ENCODE data around the gene SFXN3. TPM values are rescaled to one million over a fixed set of nuclear protein-coding genes. Genes with fewer than 3 reads are reported as not detected.
"Not testable (repeated sequence)": the region's sequence is repeated elsewhere in the genome, so short reads cannot be mapped to it uniquely, and the experiment has no call there.

Gene SFXN3
- total and polyA plus RNA-seq, 2 of the 13 experiments (the other 11 are each of a cell fraction or from before 2014, with no cell fraction given) = 16.8 to 71.5 TPM

DNA sequence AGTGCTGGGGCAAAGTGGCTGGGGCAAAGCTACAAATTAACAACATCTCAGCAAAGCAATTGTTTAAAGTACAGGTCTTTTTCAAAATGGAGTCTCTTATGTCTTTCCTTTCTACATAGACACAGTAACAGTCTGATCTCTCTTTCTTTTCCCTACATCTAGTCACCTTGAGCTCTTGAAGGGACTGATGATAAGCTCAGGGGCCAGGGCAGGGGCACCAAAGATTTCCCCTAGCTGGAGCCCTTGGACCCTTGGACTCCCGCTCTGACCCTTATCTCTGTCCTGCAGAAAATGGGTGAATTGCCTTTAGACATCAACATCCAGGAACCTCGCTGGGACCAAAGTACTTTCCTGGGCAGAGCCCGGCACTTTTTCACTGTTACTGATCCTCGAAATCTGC lies 3.4 kb downstream of the SFXN3 start (continued):
- TF ChIP-seq, protein P1, sequence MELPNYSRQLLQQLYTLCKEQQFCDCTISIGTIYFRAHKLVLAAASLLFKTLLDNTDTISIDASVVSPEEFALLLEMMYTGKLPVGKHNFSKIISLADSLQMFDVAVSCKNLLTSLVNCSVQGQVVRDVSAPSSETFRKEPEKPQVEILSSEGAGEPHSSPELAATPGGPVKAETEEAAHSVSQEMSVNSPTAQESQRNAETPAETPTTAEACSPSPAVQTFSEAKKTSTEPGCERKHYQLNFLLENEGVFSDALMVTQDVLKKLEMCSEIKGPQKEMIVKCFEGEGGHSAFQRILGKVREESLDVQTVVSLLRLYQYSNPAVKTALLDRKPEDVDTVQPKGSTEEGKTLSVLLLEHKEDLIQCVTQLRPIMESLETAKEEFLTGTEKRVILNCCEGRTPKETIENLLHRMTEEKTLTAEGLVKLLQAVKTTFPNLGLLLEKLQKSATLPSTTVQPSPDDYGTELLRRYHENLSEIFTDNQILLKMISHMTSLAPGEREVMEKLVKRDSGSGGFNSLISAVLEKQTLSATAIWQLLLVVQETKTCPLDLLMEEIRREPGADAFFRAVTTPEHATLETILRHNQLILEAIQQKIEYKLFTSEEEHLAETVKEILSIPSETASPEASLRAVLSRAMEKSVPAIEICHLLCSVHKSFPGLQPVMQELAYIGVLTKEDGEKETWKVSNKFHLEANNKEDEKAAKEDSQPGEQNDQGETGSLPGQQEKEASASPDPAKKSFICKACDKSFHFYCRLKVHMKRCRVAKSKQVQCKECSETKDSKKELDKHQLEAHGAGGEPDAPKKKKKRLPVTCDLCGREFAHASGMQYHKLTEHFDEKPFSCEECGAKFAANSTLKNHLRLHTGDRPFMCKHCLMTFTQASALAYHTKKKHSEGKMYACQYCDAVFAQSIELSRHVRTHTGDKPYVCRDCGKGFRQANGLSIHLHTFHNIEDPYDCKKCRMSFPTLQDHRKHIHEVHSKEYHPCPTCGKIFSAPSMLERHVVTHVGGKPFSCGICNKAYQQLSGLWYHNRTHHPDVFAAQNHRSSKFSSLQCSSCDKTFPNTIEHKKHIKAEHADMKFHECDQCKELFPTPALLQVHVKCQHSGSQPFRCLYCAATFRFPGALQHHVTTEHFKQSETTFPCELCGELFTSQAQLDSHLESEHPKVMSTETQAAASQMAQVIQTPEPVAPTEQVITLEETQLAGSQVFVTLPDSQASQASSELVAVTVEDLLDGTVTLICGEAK (IDR thresholded peaks at IDR 0.05) = not testable (repeated sequence)
- TF ChIP-seq, protein P1 (CRISPR knock-in tag; IDR thresholded peaks at IDR 0.05) = peak; percentile 41; the same call in 1 of the 2 replicates
- TF ChIP-seq SALL1 (CRISPR knock-in tag; IDR thresholded peaks at IDR 0.05) = peak; percentile 71
- peak; percentile 41; the same call in 1 of the 2 replicates for TF ChIP-seq ZFP91 (CRISPR knock-in tag; IDR thresholded peaks at IDR 0.05; ENCODE audit: borderline replicate concordance)
- TF ChIP-seq XRCC5 (optimal IDR thresholded peaks at IDR 0.05; ENCODE audit: low read length) = peak; percentile 58
- peak; percentile 93 for TF ChIP-seq BCL6 (CRISPR knock-in tag; IDR thresholded peaks at IDR 0.05)
- 0 out of 2 replicates have a peak, but pooled peaks have one; percentile 21 for TF ChIP-seq FOXK1 (CRISPR knock-in tag; IDR thresholded peaks at IDR 0.05; ENCODE audit: borderline replicate concordance, low read depth)
